Measurements from ENCODE around the gene TBCK.

GRCh38 chr4:106126062-106126461 is 189.9 kb downstream of the TBCK start:
- TF ChIP-seq POLR2A (IDR thresholded peaks at IDR 0.05; ENCODE audit: borderline replicate concordance, extremely low read depth, insufficient read depth, insufficient read length) (no peak), CTCF (IDR thresholded peaks at IDR 0.05 in 2 of 3, conservative IDR thresholded peaks at IDR 0.05 in 1 of 3; ENCODE audit: borderline replicate concordance in 1 of 3, insufficient read depth in 1 of 3, low read depth in 2 of 3, low read length in 2 of 3) (no peak), REST (IDR thresholded peaks at IDR 0.05; ENCODE audit: low read depth) (no peak), POLR2AphosphoS5 (IDR thresholded peaks at IDR 0.05; ENCODE audit: low read depth, low read length) (no peak)
